IMR-90 (cell line): ENCODE measurements around the gene B4GALNT2. TPM values are rescaled to one million over a fixed set of nuclear protein-coding genes. Genes with fewer than 3 reads are reported as not detected.

Source experiments
- ATAC-seq: fragments of 200-7000 bp; cut with Tn5 transposase; 2 replicates; pipeline ENCODE4 v1.9.1; 2020; ENCODE audit warnings: low read depth, mild to moderate bottlenecking, moderate library complexity
- BruUV-seq: library from RNA; stranded (reverse); fragments of 400-500 nt; replicated peaks from 2 replicates; lab custom pipeline; 2021; lab: Mats Ljungman, UMichigan
- CTCF ChIA-PET: fragments of 300-600 bp; formaldehyde crosslinking; extraction: SDS; loops from one replicate; lab custom pipeline; 2021; ENCODE audit warnings: antibody characterized with exemption; lab: Yijun Ruan, JAX
- POLR2A ChIA-PET: fragments of 300-600 bp; sonication (Branson Sonifier 250); formaldehyde crosslinking; loops from one replicate; lab custom pipeline; 2022; ENCODE audit warnings: antibody characterized with exemption; ENCODE audit not compliant: unreplicated experiment; lab: Charles Lee
- DNase-seq: peaks from one replicate; pipeline ENCODE4 v3.0.0; 2013
- H2AFZ ChIP-seq: replicated peaks from 2 replicates; pipeline ENCODE3; 2013; ENCODE audit warnings: low read length, mild to moderate bottlenecking; ENCODE audit not compliant: poor library complexity
- H2AK5ac ChIP-seq: 2 replicates; pipeline ENCODE4 v1.6.1; 2013; ENCODE audit warnings: low read depth, low read length, inconsistent platforms
- H2AK9ac ChIP-seq: replicated peaks from 2 replicates; pipeline ENCODE3; 2013; ENCODE audit warnings: mild to moderate bottlenecking, low read depth, low read length, moderate library complexity; ENCODE audit not compliant: poor library complexity
- H2BK120ac ChIP-seq: 2 replicates; pipeline ENCODE4 v1.6.1; 2013; ENCODE audit warnings: low read depth, low read length, inconsistent platforms
- H2BK15ac ChIP-seq: 3 replicates; pipeline ENCODE4 v1.6.1; 2013; ENCODE audit warnings: low read depth, low read length, inconsistent platforms
- H2BK20ac ChIP-seq: 2 replicates; pipeline ENCODE4 v1.6.1; 2013; ENCODE audit warnings: low read depth, mild to moderate bottlenecking, inconsistent platforms, low read length, moderate library complexity
- H2BK5ac ChIP-seq: 2 replicates; pipeline ENCODE4 v1.6.1; 2013; ENCODE audit warnings: mild to moderate bottlenecking, low read depth, low read length, inconsistent platforms; ENCODE audit not compliant: poor library complexity, severe bottlenecking
- H3K14ac ChIP-seq: replicated peaks from 2 replicates; pipeline ENCODE4 v1.6.1; 2013; ENCODE audit warnings: low read depth, low read length, inconsistent platforms
- H3K18ac ChIP-seq: 2 replicates; pipeline ENCODE4 v1.6.1; 2013; ENCODE audit warnings: low read depth, low read length, control low read depth
- H3K23ac ChIP-seq: 2 replicates; pipeline ENCODE4 v1.6.1; 2013; ENCODE audit warnings: low read depth, low read length, inconsistent platforms
- H3K27ac ChIP-seq: 2 replicates; pipeline ENCODE4 v1.5.1; 2013; ENCODE audit warnings: mild to moderate bottlenecking, control low read depth, low read length; ENCODE audit not compliant: insufficient read depth
- H3K27me3 ChIP-seq: 2 replicates; pipeline ENCODE4 v1.6.1; 2013; ENCODE audit warnings: low read length; ENCODE audit not compliant: control insufficient read depth, insufficient read depth
- H3K36me3 ChIP-seq: 2 replicates; pipeline ENCODE4 v1.6.1; 2013; ENCODE audit warnings: low read length, mixed read lengths; ENCODE audit not compliant: control insufficient read depth, insufficient read depth
- H3K4ac ChIP-seq: 2 replicates; pipeline ENCODE4 v1.6.1; 2013; ENCODE audit warnings: low read depth, low read length, inconsistent platforms
- H3K4me1 ChIP-seq: 2 replicates; pipeline ENCODE4 v1.6.1; 2013; ENCODE audit warnings: low read length, mixed read lengths; ENCODE audit not compliant: control insufficient read depth, insufficient read depth
- H3K4me2 ChIP-seq: 2 replicates; pipeline ENCODE4 v1.6.1; 2013; ENCODE audit warnings: low read depth, mild to moderate bottlenecking, control low read depth, low read length, moderate library complexity
- H3K4me3 ChIP-seq: 2 replicates; pipeline ENCODE4 v1.5.1; 2013; ENCODE audit warnings: low read depth, mild to moderate bottlenecking, control low read depth, low read length, moderate library complexity; ENCODE audit not compliant: insufficient read depth
- H3K56ac ChIP-seq: 2 replicates; pipeline ENCODE4 v1.6.1; 2013; ENCODE audit warnings: low read length, inconsistent platforms; ENCODE audit not compliant: insufficient read depth; ENCODE audit errors: extremely low read depth
- H3K79me1 ChIP-seq, 2 experiments: 2 replicates each; pipeline ENCODE4 v1.6.1; 2013; ENCODE audit warnings: low read length in 2 of 2, inconsistent platforms in 1 of 2, low read depth in 1 of 2
- H3K9ac ChIP-seq: 2 replicates; pipeline ENCODE4 v1.6.1; 2013; ENCODE audit warnings: low read depth, low read length, control low read depth
- H3K9me1 ChIP-seq: 2 replicates; pipeline ENCODE4 v1.6.1; 2013; ENCODE audit warnings: low read length, inconsistent platforms; ENCODE audit not compliant: insufficient read depth
- H3K9me3 ChIP-seq: 2 replicates; pipeline ENCODE4 v1.6.1; 2013; ENCODE audit warnings: low read length; ENCODE audit not compliant: control insufficient read depth, insufficient read depth
- H4K20me1 ChIP-seq: 2 replicates; pipeline ENCODE4 v1.6.1; 2013; ENCODE audit warnings: low read length, inconsistent platforms; ENCODE audit not compliant: insufficient read depth
- H4K5ac ChIP-seq: 2 replicates; pipeline ENCODE4 v1.6.1; 2013; ENCODE audit warnings: mild to moderate bottlenecking, low read depth, low read length, control low read depth
- H4K8ac ChIP-seq, 2 experiments: 2 replicates each; pipeline ENCODE4 v1.6.1; 2013; ENCODE audit warnings: low read depth in 2 of 2, low read length in 2 of 2, control low read depth in 1 of 2, inconsistent platforms in 1 of 2
- H4K91ac ChIP-seq: 2 replicates; pipeline ENCODE4 v1.6.1; 2013; ENCODE audit warnings: low read depth, low read length, inconsistent platforms; ENCODE audit not compliant: insufficient read depth
- BHLHE40 ChIP-seq: fragments of 150-350 bp; IDR thresholded peaks from 2 replicates; pipeline ENCODE4 v1.6.1; 2016; ENCODE audit warnings: mild to moderate bottlenecking, low read depth, low read length
- CEBPB ChIP-seq: IDR thresholded peaks from 2 replicates; pipeline ENCODE4 v1.6.1; 2012; ENCODE audit warnings: low read depth, low read length, improper control_type of control experiment
- CHD1 ChIP-seq: IDR thresholded peaks from 2 replicates; pipeline ENCODE4 v1.6.1; 2012; ENCODE audit warnings: low read depth, low read length, improper control_type of control experiment
- FOS ChIP-seq: fragments of 150-350 bp; IDR thresholded peaks from 2 replicates; pipeline ENCODE4 v1.6.1; 2016; ENCODE audit warnings: low read depth, low read length
- MAFK ChIP-seq: IDR thresholded peaks from 2 replicates; pipeline ENCODE4 v1.6.1; 2012; ENCODE audit warnings: low read depth, low read length, improper control_type of control experiment
- MAZ ChIP-seq: IDR thresholded peaks from 2 replicates; pipeline ENCODE4 v1.6.1; 2012; ENCODE audit warnings: low read depth, mild to moderate bottlenecking, low read length, improper control_type of control experiment, moderate library complexity, borderline replicate concordance
- MXI1 ChIP-seq: IDR thresholded peaks from 2 replicates; pipeline ENCODE4 v1.6.1; 2012; ENCODE audit warnings: low read depth, mild to moderate bottlenecking, low read length, moderate library complexity, borderline replicate concordance
- NFE2L2 ChIP-seq: fragments of 150-350 bp; IDR thresholded peaks from 2 replicates; pipeline ENCODE4 v1.6.1; 2016; ENCODE audit warnings: low read depth, mild to moderate bottlenecking, low read length
- POLR2A ChIP-seq: IDR thresholded peaks from 2 replicates; pipeline ENCODE4 v1.6.1; 2012; ENCODE audit warnings: mild to moderate bottlenecking, low read depth, low read length
- RAD21 ChIP-seq: IDR thresholded peaks from 2 replicates; pipeline ENCODE4 v1.6.1; 2012; ENCODE audit warnings: low read length, improper control_type of control experiment
- RCOR1 ChIP-seq: IDR thresholded peaks from 2 replicates; pipeline ENCODE4 v1.6.1; 2012; ENCODE audit warnings: mild to moderate bottlenecking, low read length, improper control_type of control experiment; ENCODE audit not compliant: insufficient replicate concordance
- RFX5 ChIP-seq: IDR thresholded peaks from 2 replicates; pipeline ENCODE4 v1.8.0; 2012; ENCODE audit warnings: low read depth, mild to moderate bottlenecking, low read length, moderate library complexity
- SMC3 ChIP-seq: fragments of 150-350 bp; IDR thresholded peaks from 2 replicates; pipeline ENCODE4 v1.6.1; 2016; ENCODE audit warnings: low read depth, mild to moderate bottlenecking, antibody characterized with exemption, low read length, moderate library complexity
- WGBS, 2 experiments: methylation state at CpG; one replicate each; pipeline versions ENCODE4 v1.1.5 to v1.1.7; 2013; ENCODE audit warnings: missing lambda C conversion rate in 2 of 2; ENCODE audit not compliant: insufficient read length in 1 of 2; ENCODE audit errors: extremely low coverage in 2 of 2; 5-methylcytosine and 5-hydroxymethylcytosine counted together
- dilution Hi-C: fragments of 300-500 bp; cut with HindIII; formaldehyde crosslinking; loops from one replicate; pipeline ENCODE4 v1.14.3; 2018; ENCODE audit warnings: low sequenced_read_pairs; ENCODE audit not compliant: unreplicated experiment
- in situ Hi-C: fragments of 300-500 bp; cut with MboI; formaldehyde crosslinking; loops from 3 replicates; pipeline ENCODE4 v1.14.3; 2019; ENCODE audit warnings: low sequenced_read_pairs, inconsistent platforms, mixed read lengths
- intact Hi-C: fragments of 100-400 bp; cut with micrococcal nuclease; formaldehyde crosslinking; loops from 2 replicates; pipeline ENCODE4 v1.10.0; 2022
- polyA plus RNA-seq, 3 experiments: library from polyadenylated mRNA; depleted of rRNA; stranded (reverse); fragments of >200 nt; gene quantifications; 2 replicates each; pipeline ENCODE4 v1.2.3, GENCODE V29; 2012; ENCODE audit warnings: low replicate concordance in 1 of 3
- total RNA-seq: library from RNA; depleted of rRNA; stranded (reverse); fragments of >200 nt; gene quantifications from 2 replicates; pipeline ENCODE4 v1.2.3, GENCODE V29; 2012
- TF ChIP-seq, protein P1 (sequence below): fragments of 150-350 bp; IDR thresholded peaks from 2 replicates; pipeline ENCODE4 v1.6.1; 2017; ENCODE audit warnings: mild to moderate bottlenecking, antibody characterized with exemption, low read length, low read depth
- TF ChIP-seq, protein P2 (sequence below): fragments of 150-350 bp; IDR thresholded peaks from 2 replicates; pipeline ENCODE4 v1.6.1; 2016; ENCODE audit warnings: low read depth, mild to moderate bottlenecking, low read length, moderate library complexity, borderline replicate concordance
- TF ChIP-seq, protein P3 (sequence below): conservative IDR thresholded peaks from 2 replicates; pipeline ENCODE4 v1.5.1; 2012; ENCODE audit warnings: mild to moderate bottlenecking, low read depth, low read length, improper control_type of control experiment

B4GALNT2 gene
- total and polyA plus RNA-seq, 2 of the 4 experiments (the other 2 are of a cell fraction), result not detected

DNA sequence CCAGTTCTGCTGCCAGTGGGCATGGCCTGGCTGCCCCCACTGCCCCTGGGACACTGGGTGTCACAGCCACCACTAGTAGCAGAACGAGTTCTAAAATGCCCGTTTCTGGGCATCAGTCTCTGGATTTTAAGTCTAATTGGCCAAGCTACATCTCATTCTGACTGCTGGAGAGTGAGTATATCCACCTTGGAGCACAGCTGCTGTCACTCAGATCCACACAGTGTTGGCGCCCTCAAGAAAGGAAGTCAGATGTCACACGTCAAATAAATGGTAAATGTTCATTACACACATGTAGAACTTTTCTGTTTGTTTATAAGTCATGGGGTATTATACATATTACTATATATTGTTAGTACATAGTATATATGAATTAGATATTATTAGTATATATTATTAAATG lies 58.4 kb downstream of the B4GALNT2 start:
- WGBS, 2 experiments, result 86% methylated on average over 2 of the region's 4 CpGs; no CpG with 5 or more reads in 1 of the 2 experiments
- H3K9ac ChIP-seq, result no peak overlapping the region
- DNase-seq (no peak), ATAC-seq (no peak)
- BruUV-seq, result no TSS peak
- H3K27me3 ChIP-seq, result no peaks in the 10 kb centered on the region
- H4K5ac ChIP-seq, result no peak overlapping the region
- no peak overlapping the region; the same call in 1 of the 2 replicates for H3K4ac ChIP-seq
- ChIA-PET POLR2A (no interaction called here), CTCF (interaction anchor here (1.7 kb wide), 1 partner anchor 11 kb away, joined by 5 read pairs; no protein-coding TSS in a partner anchor)
- peak overlapping the region; percentile 56; the same call in 1 of the 3 replicates for H2BK15ac ChIP-seq
- no peak overlapping the region for H3K18ac ChIP-seq
- no peak overlapping the region for H3K4me2 ChIP-seq
- peaks cover 8% of the 10 kb centered on the region; the same call in 1 of the 2 replicates for H3K9me1 ChIP-seq
- no peaks in the 10 kb centered on the region for H3K36me3 ChIP-seq
- peak overlapping the region; percentile 5 for H2AK9ac ChIP-seq
- in situ Hi-C loops (no loop called here), dilution Hi-C loops (no loop called here), intact Hi-C loops (loop anchor here (5.0 to 10.0 kb wide), 2 partner anchors 36 to 874 kb away; no protein-coding TSS in a partner anchor)
- peak overlapping the region; percentile 31; the same call in 1 of the 2 replicates for H2BK20ac ChIP-seq
- no peaks in the 10 kb centered on the region for H3K9me3 ChIP-seq
- H2BK5ac ChIP-seq, result peak overlapping the region; percentile 36
- H3K56ac ChIP-seq, result no peak overlapping the region
- H4K8ac ChIP-seq, result peak overlapping the region in 1 of 2 experiments; percentile 47; a peak in 1 of 4 replicates
- no peak overlapping the region for H3K27ac ChIP-seq
- H3K4me1 ChIP-seq, result no peaks in the 10 kb centered on the region
- H4K91ac ChIP-seq, result peak overlapping the region; percentile 63; the same call in 1 of the 2 replicates
- TF ChIP-seq, protein P1, sequence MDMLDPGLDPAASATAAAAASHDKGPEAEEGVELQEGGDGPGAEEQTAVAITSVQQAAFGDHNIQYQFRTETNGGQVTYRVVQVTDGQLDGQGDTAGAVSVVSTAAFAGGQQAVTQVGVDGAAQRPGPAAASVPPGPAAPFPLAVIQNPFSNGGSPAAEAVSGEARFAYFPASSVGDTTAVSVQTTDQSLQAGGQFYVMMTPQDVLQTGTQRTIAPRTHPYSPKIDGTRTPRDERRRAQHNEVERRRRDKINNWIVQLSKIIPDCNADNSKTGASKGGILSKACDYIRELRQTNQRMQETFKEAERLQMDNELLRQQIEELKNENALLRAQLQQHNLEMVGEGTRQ, result no peak
- TF ChIP-seq, protein P2, sequence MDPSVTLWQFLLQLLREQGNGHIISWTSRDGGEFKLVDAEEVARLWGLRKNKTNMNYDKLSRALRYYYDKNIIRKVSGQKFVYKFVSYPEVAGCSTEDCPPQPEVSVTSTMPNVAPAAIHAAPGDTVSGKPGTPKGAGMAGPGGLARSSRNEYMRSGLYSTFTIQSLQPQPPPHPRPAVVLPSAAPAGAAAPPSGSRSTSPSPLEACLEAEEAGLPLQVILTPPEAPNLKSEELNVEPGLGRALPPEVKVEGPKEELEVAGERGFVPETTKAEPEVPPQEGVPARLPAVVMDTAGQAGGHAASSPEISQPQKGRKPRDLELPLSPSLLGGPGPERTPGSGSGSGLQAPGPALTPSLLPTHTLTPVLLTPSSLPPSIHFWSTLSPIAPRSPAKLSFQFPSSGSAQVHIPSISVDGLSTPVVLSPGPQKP, result no peak
- TF ChIP-seq BHLHE40 (no peak), MXI1 (no peak), POLR2A (no peak), RFX5 (no peak), CEBPB (no peak), MAZ (no peak), FOS (no peak), CHD1 (no peak), NFE2L2 (no peak), RAD21 (no peak), MAFK (no peak), SMC3 (no peak), RCOR1 (no peak)
- TF ChIP-seq, protein P3, sequence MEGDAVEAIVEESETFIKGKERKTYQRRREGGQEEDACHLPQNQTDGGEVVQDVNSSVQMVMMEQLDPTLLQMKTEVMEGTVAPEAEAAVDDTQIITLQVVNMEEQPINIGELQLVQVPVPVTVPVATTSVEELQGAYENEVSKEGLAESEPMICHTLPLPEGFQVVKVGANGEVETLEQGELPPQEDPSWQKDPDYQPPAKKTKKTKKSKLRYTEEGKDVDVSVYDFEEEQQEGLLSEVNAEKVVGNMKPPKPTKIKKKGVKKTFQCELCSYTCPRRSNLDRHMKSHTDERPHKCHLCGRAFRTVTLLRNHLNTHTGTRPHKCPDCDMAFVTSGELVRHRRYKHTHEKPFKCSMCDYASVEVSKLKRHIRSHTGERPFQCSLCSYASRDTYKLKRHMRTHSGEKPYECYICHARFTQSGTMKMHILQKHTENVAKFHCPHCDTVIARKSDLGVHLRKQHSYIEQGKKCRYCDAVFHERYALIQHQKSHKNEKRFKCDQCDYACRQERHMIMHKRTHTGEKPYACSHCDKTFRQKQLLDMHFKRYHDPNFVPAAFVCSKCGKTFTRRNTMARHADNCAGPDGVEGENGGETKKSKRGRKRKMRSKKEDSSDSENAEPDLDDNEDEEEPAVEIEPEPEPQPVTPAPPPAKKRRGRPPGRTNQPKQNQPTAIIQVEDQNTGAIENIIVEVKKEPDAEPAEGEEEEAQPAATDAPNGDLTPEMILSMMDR, result no peak
- peak overlapping the region; percentile 26 for H2BK120ac ChIP-seq
- peak overlapping the region; percentile 80 for H2AFZ ChIP-seq
- peaks cover 3% of the 10 kb centered on the region for H4K20me1 ChIP-seq
- H3K4me3 ChIP-seq, result no peak overlapping the region
- H3K79me1 ChIP-seq, result no peaks in the 10 kb centered on the region
- H3K14ac ChIP-seq, result no peak overlapping the region
- peak overlapping the region; percentile 77 for H2AK5ac ChIP-seq
- peak overlapping the region; percentile 39; the same call in 1 of the 2 replicates for H3K23ac ChIP-seq
